ENCODE data around the gene TNK2. TPM values are rescaled to one million over a fixed set of nuclear protein-coding genes. Genes with fewer than 3 reads are reported as not detected.
"Not testable (repeated sequence)": the region's sequence is repeated elsewhere in the genome, so short reads cannot be mapped to it uniquely, and the experiment has no call there.

Gene TNK2
- total RNA-seq, 2 donors from 2014 or later = 25.9 to 49.1 TPM

DNA sequence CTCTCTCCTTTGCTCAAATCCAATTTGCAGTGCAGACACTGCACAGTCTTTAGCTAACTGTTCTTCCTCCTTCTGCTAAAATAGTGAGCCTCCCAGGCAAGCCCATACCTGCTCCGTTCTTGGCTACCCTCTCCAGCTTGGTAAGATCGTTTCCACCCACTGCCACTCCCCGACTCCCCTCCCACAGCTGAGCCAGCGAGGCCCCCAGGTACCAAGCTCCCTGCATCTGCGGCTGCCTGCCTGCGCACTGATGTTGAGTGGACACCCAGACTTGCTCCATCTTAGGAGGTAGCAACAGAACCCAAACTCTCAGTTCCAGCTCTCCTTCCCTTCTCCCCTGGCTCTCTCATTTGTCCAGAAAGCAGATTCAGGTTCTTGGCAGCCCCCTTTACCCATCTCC is 7.9 kb upstream of the TNK2 start:
- H3K9me3 ChIP-seq = no peaks in the 10 kb centered on the region
- H3K4me3 ChIP-seq = no peak overlapping the region
- no peaks in the 10 kb centered on the region for H3K36me3 ChIP-seq (replicated peaks in 1 of 2; ENCODE audit: insufficient read depth in 1 of 2, low read depth in 2 of 2)
- DNase-seq (no peak), ATAC-seq (no peak)
- peaks cover 9% of the 10 kb centered on the region for H3K4me1 ChIP-seq
- H3K27me3 ChIP-seq = no peaks in the 10 kb centered on the region
- 41 to 65% methylated on average over 6 of the region's 6 CpGs for WGBS, 2 donors
- intact Hi-C loops (cut with DNase I) = loop anchor here (5.0 kb wide), 1 partner anchor 49 kb away; no protein-coding TSS in a partner anchor
- TF ChIP-seq, protein P1, sequence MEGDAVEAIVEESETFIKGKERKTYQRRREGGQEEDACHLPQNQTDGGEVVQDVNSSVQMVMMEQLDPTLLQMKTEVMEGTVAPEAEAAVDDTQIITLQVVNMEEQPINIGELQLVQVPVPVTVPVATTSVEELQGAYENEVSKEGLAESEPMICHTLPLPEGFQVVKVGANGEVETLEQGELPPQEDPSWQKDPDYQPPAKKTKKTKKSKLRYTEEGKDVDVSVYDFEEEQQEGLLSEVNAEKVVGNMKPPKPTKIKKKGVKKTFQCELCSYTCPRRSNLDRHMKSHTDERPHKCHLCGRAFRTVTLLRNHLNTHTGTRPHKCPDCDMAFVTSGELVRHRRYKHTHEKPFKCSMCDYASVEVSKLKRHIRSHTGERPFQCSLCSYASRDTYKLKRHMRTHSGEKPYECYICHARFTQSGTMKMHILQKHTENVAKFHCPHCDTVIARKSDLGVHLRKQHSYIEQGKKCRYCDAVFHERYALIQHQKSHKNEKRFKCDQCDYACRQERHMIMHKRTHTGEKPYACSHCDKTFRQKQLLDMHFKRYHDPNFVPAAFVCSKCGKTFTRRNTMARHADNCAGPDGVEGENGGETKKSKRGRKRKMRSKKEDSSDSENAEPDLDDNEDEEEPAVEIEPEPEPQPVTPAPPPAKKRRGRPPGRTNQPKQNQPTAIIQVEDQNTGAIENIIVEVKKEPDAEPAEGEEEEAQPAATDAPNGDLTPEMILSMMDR (IDR thresholded peaks at IDR 0.05) = no peak
- no peak for TF ChIP-seq POLR2A (IDR thresholded peaks at IDR 0.05)
- H3K27ac ChIP-seq = no peak overlapping the region

DNA sequence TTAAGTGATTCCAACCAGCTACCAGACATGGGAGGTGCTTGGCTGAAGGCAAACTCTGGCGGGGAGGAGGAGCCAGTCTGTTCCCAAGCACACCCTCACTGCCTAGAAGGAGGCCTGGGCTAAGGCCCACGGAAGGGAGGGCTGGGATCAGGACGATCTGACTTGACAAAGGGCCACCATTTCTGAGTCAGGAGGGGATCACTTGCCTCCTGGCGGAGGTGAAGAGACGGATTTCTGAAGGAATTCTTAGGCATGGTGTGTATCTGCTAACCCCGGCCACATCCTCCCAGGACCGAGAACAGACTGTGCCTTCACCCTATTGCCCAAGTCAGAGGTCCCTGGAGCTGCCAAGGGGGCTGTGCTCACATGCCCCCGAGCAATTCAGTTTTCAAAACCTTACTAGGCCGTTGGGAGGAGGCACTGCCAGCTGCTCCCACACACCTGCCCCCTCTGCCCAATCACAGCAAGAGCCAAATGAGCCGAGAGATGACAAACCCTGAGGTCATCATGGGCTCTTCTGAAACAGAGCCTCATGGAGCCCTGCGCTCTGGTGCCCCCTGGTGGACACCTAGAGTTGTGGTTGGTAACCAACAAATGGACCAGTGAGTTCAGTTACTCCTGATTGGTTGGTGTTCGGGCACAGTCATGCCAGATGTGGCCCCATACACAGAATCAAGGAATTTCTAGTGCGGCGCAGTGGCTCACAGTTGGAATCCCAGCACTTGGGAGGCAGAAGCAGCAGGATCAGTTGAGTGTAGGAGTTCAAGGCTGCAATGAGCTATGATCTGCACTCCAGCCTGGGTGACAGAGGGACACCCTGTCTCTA is 6.5 kb upstream of the TNK2 start:
- DNase-seq (peak; percentile 94 to 95 (median 94)), ATAC-seq (peak; percentile 94)
- no peak for TF ChIP-seq POLR2A (IDR thresholded peaks at IDR 0.05)
- TF ChIP-seq, protein P1 (IDR thresholded peaks at IDR 0.05) = peak; percentile 88 to 97 (median 95)
- Histone ChIP-seq H3K4me3 (no peak overlapping the region), H3K27me3 (no peaks in the 10 kb centered on the region), H3K9me3 (no peaks in the 10 kb centered on the region), H3K36me3 (replicated peaks in 1 of 2; ENCODE audit: insufficient read depth in 1 of 2, low read depth in 2 of 2) (no peaks in the 10 kb centered on the region), H3K4me1 (peaks cover 14% of the 10 kb centered on the region), H3K27ac (peak overlapping the region in 3 of 4 donors; percentile 51 to 62 (median 58))
- WGBS, 2 donors = 22 to 37% methylated on average over 7 to 14 of the region's 14 CpGs
- intact Hi-C loops (cut with DNase I) = loop anchor here (5.0 kb wide), 1 partner anchor 48 kb away; no protein-coding TSS in a partner anchor

DNA sequence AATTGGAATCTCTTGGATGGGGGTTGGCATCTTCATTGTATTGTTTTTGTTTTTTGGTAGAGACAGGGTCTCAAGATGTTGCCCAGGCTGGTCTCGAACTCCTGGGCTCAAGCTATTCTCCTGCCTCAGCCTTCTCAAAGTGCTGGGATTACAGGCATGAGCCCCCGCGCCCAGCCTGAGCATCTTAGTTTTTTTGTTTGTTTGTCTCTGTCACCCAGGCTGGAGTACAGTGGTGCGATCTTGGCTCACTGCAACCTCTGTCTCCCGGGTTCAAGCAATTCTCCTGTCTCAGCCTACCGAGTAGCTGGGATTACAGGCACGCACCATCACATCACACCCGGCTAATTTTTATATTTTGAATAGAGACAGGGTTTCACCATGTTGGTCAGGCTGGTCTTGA is 5.8 kb upstream of the TNK2 start:
- intact Hi-C loops (cut with DNase I); H3K9me3 ChIP-seq; ATAC-seq; DNase-seq; H3K4me3 ChIP-seq; H3K36me3 ChIP-seq (replicated peaks in 1 of 2; ENCODE audit: insufficient read depth in 1 of 2, low read depth in 2 of 2); H3K27me3 ChIP-seq: not testable (repeated sequence)
- Histone ChIP-seq H3K4me1 (peaks cover 15% of the 10 kb centered on the region), H3K27ac (peak overlapping the region in 2 of 4 donors; percentile 51 to 58)
- WGBS, 2 donors = 88 to 93% methylated on average over 8 of the region's 8 CpGs

DNA sequence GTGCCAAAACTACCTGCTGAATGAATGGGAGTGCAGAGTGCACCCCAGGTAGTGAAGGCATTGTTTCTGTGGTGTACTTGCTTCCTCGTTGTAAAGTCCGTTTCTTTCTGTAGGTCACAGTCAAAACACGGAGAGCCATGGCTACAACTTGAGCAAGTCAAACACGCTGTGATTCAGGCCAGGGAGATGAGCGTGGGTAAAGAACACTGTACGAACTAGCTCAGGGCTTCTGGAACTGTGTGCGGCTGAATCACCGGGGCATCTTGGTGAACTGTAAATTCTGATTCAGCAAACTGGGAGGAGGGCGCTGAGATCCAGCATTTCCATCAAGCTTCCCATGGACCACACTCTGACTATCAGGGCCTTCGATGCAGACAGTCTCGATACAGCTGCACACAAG is 5.0 kb upstream of the TNK2 start:
- Histone ChIP-seq H3K4me1 (peaks cover 20% of the 10 kb centered on the region), H3K36me3 (replicated peaks in 1 of 2; ENCODE audit: insufficient read depth in 1 of 2, low read depth in 2 of 2) (no peaks in the 10 kb centered on the region), H3K9me3 (no peaks in the 10 kb centered on the region), H3K27me3 (no peaks in the 10 kb centered on the region), H3K4me3 (no peak overlapping the region), H3K27ac (no peak overlapping the region)
- DNase-seq = no peak
- 92 to 93% methylated on average over 11 of the region's 11 CpGs for WGBS, 2 donors
- intact Hi-C loops (cut with DNase I) = no loop called here
- ATAC-seq = no peak
- TF ChIP-seq, protein P1 (IDR thresholded peaks at IDR 0.05) = no peak
- TF ChIP-seq POLR2A (IDR thresholded peaks at IDR 0.05) = no peak

DNA sequence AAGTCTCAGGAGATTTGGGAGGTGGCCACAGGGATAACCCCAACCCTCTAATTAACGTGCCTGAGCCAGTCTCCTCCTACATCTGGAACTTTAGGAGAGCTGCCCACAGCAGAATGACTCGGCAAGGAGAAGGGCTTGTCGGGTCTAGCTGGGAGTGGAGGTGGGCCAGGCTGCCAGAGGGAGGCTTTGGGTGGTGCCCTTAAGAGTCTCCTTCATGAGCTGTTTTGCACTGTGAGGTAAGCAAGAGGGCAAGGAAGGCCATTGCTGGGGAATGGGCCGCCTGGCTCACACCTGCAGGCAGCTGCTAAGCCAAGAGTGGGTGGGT is 3.6 kb upstream of the TNK2 start:
- no peak overlapping the region for H3K27ac ChIP-seq
- H3K4me3 ChIP-seq = no peak overlapping the region
- intact Hi-C loops (cut with DNase I) = no loop called here
- H3K4me1 ChIP-seq = peaks cover 35% of the 10 kb centered on the region
- 64 to 76% methylated on average over 4 of the region's 4 CpGs for WGBS, 2 donors
- H3K27me3 ChIP-seq = no peaks in the 10 kb centered on the region
- H3K9me3 ChIP-seq = no peaks in the 10 kb centered on the region
- no peak for TF ChIP-seq POLR2A (IDR thresholded peaks at IDR 0.05)
- TF ChIP-seq, protein P1 (IDR thresholded peaks at IDR 0.05) = no peak
- ATAC-seq = no peak
- no peaks in the 10 kb centered on the region for H3K36me3 ChIP-seq (replicated peaks in 1 of 2; ENCODE audit: insufficient read depth in 1 of 2, low read depth in 2 of 2)
- no peak for DNase-seq

Data from body of pancreas (tissue), 4 donors.